Neutrophil (primary cell): Measurements from ENCODE around the gene ENKUR.

ENCODE experiments used
- H3K27ac ChIP-seq: fragments of 200-600 bp; sonication (generic); 2 replicates; pipeline ENCODE4 v1.5.1; 2016; ENCODE audit warnings: mild to moderate bottlenecking, moderate library complexity
- H3K27me3 ChIP-seq: fragments of 200-600 bp; sonication (generic); 2 replicates; pipeline ENCODE4 v1.6.0; 2016; ENCODE audit warnings: mild to moderate bottlenecking
- H3K36me3 ChIP-seq: fragments of 200-600 bp; sonication (generic); 2 replicates; pipeline ENCODE4 v1.5.1; 2017
- H3K4me1 ChIP-seq, 2 experiments: fragments of 200-600 bp in 1 of 2; sonication (generic) in 1 of 2; 1 replicate in 1 of 2; 2 replicates in 1 of 2; pipeline versions ENCODE4 v1.5.1 to v1.6.1; 2013 to 2016; ENCODE audit warnings: low read depth in 1 of 2, low read length in 1 of 2, mild to moderate bottlenecking in 1 of 2, moderate library complexity in 1 of 2; ENCODE audit not compliant: control insufficient read depth in 1 of 2, insufficient read depth in 1 of 2
- H3K4me3 ChIP-seq, 2 experiments: fragments of 200-600 bp in 1 of 2; sonication (generic) in 1 of 2; 1 replicate in 1 of 2; 2 replicates in 1 of 2; pipeline ENCODE4 v1.5.1; 2013 to 2016; ENCODE audit warnings: low read depth in 1 of 2, low read length in 1 of 2, mild to moderate bottlenecking in 1 of 2, moderate library complexity in 1 of 2
- H3K9me3 ChIP-seq: fragments of 200-600 bp; sonication (generic); 2 replicates; pipeline ENCODE4 v1.5.1; 2016
- CTCF ChIP-seq: fragments of 200-600 bp; sonication (generic); IDR thresholded peaks from 2 replicates; pipeline ENCODE4 v1.5.1; 2016; ENCODE audit warnings: antibody characterized with exemption

Gene ENKUR

GRCh38 chr10:25061125-25061524 is 45.2 kb upstream of the ENKUR start:
- H3K27me3 ChIP-seq: peaks cover 8% of the 10 kb centered on the region
- H3K36me3 ChIP-seq: no peaks in the 10 kb centered on the region
- H3K9me3 ChIP-seq: no peaks in the 10 kb centered on the region
- TF ChIP-seq CTCF: no peak
- no peaks in the 10 kb centered on the region for H3K4me1 ChIP-seq
- no peak overlapping the region for H3K4me3 ChIP-seq
- H3K27ac ChIP-seq: no peak overlapping the region

GRCh38 chr10:25059990-25060389 is 44.0 kb upstream of the ENKUR start:
- H3K27ac ChIP-seq: no peak overlapping the region

GRCh38 chr10:25057886-25058285 is 41.9 kb upstream of the ENKUR start:
- TF ChIP-seq CTCF: no peak
- Histone ChIP-seq H3K4me1 (no peaks in the 10 kb centered on the region), H3K27ac (no peak overlapping the region), H3K9me3 (no peaks in the 10 kb centered on the region), H3K4me3 (no peak overlapping the region), H3K36me3 (no peaks in the 10 kb centered on the region), H3K27me3 (peaks cover 8% of the 10 kb centered on the region)

More at GRCh38 chr10:25059990-25060389, 44.0 kb upstream of the ENKUR start:
- H3K9me3 ChIP-seq: no peaks in the 10 kb centered on the region
- no peaks in the 10 kb centered on the region for H3K4me1 ChIP-seq
- no peaks in the 10 kb centered on the region for H3K36me3 ChIP-seq
- peaks cover 8% of the 10 kb centered on the region for H3K27me3 ChIP-seq
- no peak overlapping the region for H3K4me3 ChIP-seq
- TF ChIP-seq CTCF: no peak

- Histone ChIP-seq H3K4me1 (no peaks in the 10 kb centered on the region), H3K27ac (no peak overlapping the region), H3K4me3 (no peak overlapping the region)
These were observed 40.8 kb upstream of the ENKUR start for GRCh38 chr10:25056726-25057125.

GRCh38 chr10:25052012-25052411 is 36.1 kb upstream of the ENKUR start:
- Histone ChIP-seq H3K4me3 (no peak overlapping the region), H3K27me3 (no peaks in the 10 kb centered on the region), H3K9me3 (no peaks in the 10 kb centered on the region), H3K27ac (no peak overlapping the region), H3K36me3 (no peaks in the 10 kb centered on the region), H3K4me1 (no peaks in the 10 kb centered on the region)
- TF ChIP-seq CTCF: no peak

More at GRCh38 chr10:25056726-25057125, 40.8 kb upstream of the ENKUR start:
- H3K36me3 ChIP-seq: no peaks in the 10 kb centered on the region
- H3K27me3 ChIP-seq: no peaks in the 10 kb centered on the region
- no peak for TF ChIP-seq CTCF
- H3K9me3 ChIP-seq: no peaks in the 10 kb centered on the region

GRCh38 chr10:25050402-25050801 is 34.4 kb upstream of the ENKUR start:
- no peaks in the 10 kb centered on the region for H3K4me1 ChIP-seq
- H3K4me3 ChIP-seq: no peak overlapping the region
- no peaks in the 10 kb centered on the region for H3K27me3 ChIP-seq
- TF ChIP-seq CTCF: no peak
- no peaks in the 10 kb centered on the region for H3K36me3 ChIP-seq
- H3K27ac ChIP-seq: no peak overlapping the region
- no peaks in the 10 kb centered on the region for H3K9me3 ChIP-seq
